HUES48 (cell line): ENCODE results near the gene MAST3.
"Not testable (repeated sequence)": the region's sequence is repeated elsewhere in the genome, so short reads cannot be mapped to it uniquely, and the experiment has no call there.

Source experiments
- H3K27ac ChIP-seq: one replicate; pipeline ENCODE4 v1.7.0; 2013; ENCODE audit warnings: low read depth, low read length, inconsistent platforms
- H3K27me3 ChIP-seq: 2 replicates; pipeline ENCODE4 v1.6.1; 2013; ENCODE audit warnings: mild to moderate bottlenecking, low read length; ENCODE audit not compliant: control insufficient read depth, insufficient read depth
- H3K36me3 ChIP-seq: 2 replicates; pipeline ENCODE4 v1.6.1; 2013; ENCODE audit warnings: low read length; ENCODE audit not compliant: control insufficient read depth, insufficient read depth
- H3K4me1 ChIP-seq: 2 replicates; pipeline ENCODE4 v1.6.1; 2013; ENCODE audit warnings: mild to moderate bottlenecking, low read length; ENCODE audit not compliant: control insufficient read depth, insufficient read depth
- H3K4me3 ChIP-seq: 2 replicates; pipeline ENCODE4 v1.5.1; 2013; ENCODE audit warnings: mild to moderate bottlenecking, low read depth, low read length
- H3K9ac ChIP-seq: 2 replicates; pipeline ENCODE4 v1.6.1; 2013; ENCODE audit warnings: mild to moderate bottlenecking, low read depth, low read length, moderate library complexity
- H3K9me3 ChIP-seq: 2 replicates; pipeline ENCODE4 v1.6.1; 2013; ENCODE audit warnings: low read length; ENCODE audit not compliant: control insufficient read depth, insufficient read depth

MAST3 gene

DNA sequence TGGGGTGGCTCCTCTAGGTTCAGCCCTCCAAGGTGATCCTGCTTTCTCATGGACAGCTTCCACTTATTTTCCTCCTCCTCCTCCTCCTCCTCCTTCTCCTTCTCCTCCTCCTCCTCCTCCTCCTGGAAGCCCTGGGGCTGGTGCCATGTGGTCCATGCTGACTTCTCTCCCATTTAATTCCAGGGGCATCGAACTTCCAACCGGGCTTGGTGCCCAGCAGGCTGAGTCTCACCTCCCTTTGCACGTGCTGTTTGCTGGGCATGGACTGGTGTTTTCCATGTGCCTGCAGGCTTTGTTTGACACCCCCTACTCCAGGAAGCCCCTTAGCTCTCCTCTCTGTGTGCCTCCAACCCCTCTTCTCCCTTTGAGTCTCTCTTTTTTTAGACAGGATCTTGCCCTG lies 3.7 kb downstream of the MAST3 start:
- no peak overlapping the region for H3K4me3 ChIP-seq
- H3K27ac ChIP-seq = no peak overlapping the region
- no peak overlapping the region for H3K9ac ChIP-seq
- no peaks in the 10 kb centered on the region for H3K9me3 ChIP-seq
- H3K27me3 ChIP-seq = peaks cover 10% of the 10 kb centered on the region
- peaks cover 8% of the 10 kb centered on the region; the same call in 1 of the 2 replicates for H3K4me1 ChIP-seq
- H3K36me3 ChIP-seq = no peaks in the 10 kb centered on the region

DNA sequence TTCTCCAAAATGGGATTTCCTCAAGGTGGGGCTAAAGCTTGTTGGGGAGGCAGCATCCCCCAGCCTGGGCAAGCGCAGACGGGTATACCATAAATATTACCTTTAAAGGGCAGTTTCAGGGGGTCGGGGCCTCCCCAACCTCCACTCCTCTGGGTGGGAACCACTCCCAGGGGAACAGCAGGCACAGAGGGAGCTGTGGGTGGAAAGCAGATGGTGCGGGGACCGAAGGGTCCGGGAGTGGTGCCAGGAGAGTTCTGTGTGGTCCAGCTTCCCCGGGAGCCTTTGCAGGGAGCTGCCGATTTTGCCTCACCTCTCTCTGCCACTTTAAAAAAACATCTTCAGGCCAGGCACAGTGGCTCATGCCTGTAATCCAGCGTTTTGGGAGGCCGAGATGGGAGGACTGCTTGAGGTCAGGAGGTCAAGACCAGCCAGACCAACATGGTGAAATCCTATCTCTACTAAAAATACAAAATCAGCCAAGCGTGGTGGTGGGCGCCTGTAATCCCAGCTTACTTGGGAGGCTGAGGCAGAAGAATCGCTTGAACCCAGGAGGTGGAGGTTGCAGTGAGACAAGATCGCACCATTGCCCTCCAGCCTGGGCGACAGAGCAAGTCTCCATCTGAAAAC lies 5.5 kb downstream of the MAST3 start:
- H3K36me3 ChIP-seq = no peaks in the 10 kb centered on the region
- no peak overlapping the region for H3K27ac ChIP-seq
- no peak overlapping the region for H3K4me3 ChIP-seq
- H3K9me3 ChIP-seq = no peaks in the 10 kb centered on the region
- H3K9ac ChIP-seq = no peak overlapping the region
- peaks cover 8% of the 10 kb centered on the region for H3K27me3 ChIP-seq
- H3K4me1 ChIP-seq = peaks cover 5% of the 10 kb centered on the region; the same call in 1 of the 2 replicates

DNA sequence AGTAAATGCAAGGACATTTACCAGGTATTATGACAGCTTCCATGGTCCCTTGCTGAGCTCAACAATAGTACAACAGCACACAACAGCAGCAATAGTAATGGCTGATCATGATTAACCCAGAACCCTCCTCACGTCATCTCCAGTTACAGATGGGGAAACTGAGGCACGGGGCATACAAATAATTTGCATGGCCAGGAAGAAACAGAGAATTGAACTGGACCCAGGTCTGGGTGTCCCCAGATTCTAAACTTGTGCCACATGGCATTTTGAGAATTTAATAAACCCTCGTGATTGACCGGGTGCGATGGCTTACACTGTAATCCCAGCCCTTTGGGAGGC lies 7.2 kb downstream of the MAST3 start:
- peak overlapping the region; percentile 26 for H3K27ac ChIP-seq
- H3K9ac ChIP-seq = no peak overlapping the region
- H3K4me1 ChIP-seq = peaks cover 2% of the 10 kb centered on the region; the same call in 1 of the 2 replicates
- no peaks in the 10 kb centered on the region for H3K36me3 ChIP-seq
- H3K27me3 ChIP-seq = peaks cover 14% of the 10 kb centered on the region
- H3K4me3 ChIP-seq = peak overlapping the region; percentile 67
- no peaks in the 10 kb centered on the region for H3K9me3 ChIP-seq

DNA sequence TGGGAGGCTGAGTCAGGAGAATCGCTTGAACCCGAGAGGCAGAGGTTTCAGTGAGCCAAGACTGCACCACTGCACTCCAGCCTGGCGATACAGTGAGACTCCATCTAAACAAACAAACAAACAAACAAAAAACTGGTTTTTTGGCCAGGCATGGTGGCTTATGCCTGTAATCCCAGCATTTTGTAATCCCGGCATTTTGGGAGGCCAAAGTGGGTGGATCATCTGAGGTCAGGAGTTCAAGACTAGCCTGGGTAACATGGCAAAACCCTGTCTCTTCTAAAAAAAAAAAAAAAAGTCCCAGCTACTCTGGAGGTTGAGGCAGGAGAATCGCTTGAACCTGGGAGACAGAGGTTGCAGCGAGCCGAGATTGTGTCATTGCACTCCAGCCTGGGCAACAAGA lies 7.7 kb downstream of the MAST3 start:
- H3K4me3 ChIP-seq, H3K36me3 ChIP-seq, H3K4me1 ChIP-seq, H3K9ac ChIP-seq, H3K27ac ChIP-seq, H3K9me3 ChIP-seq: not testable (repeated sequence)
- peaks cover 14% of the 10 kb centered on the region for H3K27me3 ChIP-seq

DNA sequence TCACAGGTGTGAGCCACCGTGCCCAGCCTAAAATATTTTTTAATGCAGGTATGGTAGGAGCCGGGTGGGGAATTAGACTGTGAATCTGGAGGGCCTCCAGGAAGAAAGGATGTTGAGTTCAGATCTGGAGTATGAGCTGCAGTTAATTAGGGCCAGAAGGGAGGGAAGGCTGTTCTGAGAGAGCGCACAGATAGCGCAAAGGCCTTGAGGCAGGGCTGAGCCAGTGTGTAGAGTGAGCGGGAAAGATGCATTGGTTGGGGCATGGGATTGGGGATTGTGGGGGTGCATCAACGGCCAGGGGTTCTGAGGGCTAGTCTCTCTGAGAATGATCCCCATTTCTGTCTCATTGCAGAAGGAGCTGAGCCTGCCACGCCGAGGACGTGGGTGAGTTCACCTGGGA lies 9.7 kb downstream of the MAST3 start:
- Histone ChIP-seq H3K9ac (no peak overlapping the region), H3K27me3 (peaks cover 20% of the 10 kb centered on the region), H3K4me3 (no peak overlapping the region), H3K27ac (no peak overlapping the region), H3K4me1 (peaks cover 6% of the 10 kb centered on the region; the same call in 1 of the 2 replicates), H3K9me3 (no peaks in the 10 kb centered on the region), H3K36me3 (no peaks in the 10 kb centered on the region)

DNA sequence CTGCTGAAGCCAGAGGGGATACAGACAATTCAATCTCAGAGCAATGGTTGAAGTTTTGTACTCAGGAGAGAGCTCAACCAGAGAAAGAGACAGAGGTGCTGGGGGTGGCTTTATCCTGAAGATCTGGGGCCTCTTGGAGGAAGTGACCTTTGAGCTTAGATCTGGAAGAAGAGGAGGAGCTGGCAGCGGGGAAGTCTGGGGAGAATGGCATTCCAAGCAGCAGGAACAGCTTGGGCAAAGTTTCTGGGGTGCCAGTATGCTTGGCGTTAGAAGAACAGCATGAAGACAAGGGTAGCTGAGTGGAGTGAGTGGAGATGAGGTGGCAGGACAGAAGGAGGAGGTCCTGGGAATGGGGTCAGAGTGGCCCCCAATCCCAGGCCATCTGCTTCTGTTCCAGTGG lies 11.3 kb downstream of the MAST3 start:
- H3K9ac ChIP-seq = no peak overlapping the region

DNA sequence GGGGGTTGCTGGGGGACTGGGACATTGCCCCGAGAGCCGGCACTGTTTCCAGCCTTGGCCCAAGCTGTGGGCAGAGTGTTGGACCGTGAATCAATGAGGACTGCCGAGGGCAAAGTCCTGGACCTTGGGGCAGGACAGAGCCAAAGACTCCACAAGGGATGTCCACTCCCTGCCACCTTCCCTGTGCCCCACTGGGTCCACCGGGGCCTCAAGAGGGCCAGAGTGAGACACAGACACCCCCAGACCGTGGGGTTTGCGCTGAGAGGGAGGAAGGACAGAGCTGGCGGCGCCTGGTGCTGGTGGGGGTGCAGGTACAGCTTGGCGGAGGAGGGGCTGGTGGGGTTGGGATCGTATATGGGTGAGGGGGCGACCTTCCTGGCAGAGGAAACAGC lies 11.8 kb downstream of the MAST3 start:
- peak overlapping the region; percentile 71 for H3K4me3 ChIP-seq
- peaks cover 20% of the 10 kb centered on the region for H3K27me3 ChIP-seq
- no peaks in the 10 kb centered on the region for H3K36me3 ChIP-seq
- H3K9me3 ChIP-seq = no peaks in the 10 kb centered on the region
- H3K27ac ChIP-seq = no peak overlapping the region
- no peak overlapping the region for H3K9ac ChIP-seq
- H3K4me1 ChIP-seq = peaks cover 6% of the 10 kb centered on the region; the same call in 1 of the 2 replicates

More for the DNA sequence above, 11.3 kb downstream of the MAST3 start:
- Histone ChIP-seq H3K9me3 (no peaks in the 10 kb centered on the region), H3K36me3 (no peaks in the 10 kb centered on the region), H3K4me1 (peaks cover 6% of the 10 kb centered on the region; the same call in 1 of the 2 replicates), H3K27ac (no peak overlapping the region), H3K4me3 (no peak overlapping the region), H3K27me3 (peaks cover 20% of the 10 kb centered on the region)

DNA sequence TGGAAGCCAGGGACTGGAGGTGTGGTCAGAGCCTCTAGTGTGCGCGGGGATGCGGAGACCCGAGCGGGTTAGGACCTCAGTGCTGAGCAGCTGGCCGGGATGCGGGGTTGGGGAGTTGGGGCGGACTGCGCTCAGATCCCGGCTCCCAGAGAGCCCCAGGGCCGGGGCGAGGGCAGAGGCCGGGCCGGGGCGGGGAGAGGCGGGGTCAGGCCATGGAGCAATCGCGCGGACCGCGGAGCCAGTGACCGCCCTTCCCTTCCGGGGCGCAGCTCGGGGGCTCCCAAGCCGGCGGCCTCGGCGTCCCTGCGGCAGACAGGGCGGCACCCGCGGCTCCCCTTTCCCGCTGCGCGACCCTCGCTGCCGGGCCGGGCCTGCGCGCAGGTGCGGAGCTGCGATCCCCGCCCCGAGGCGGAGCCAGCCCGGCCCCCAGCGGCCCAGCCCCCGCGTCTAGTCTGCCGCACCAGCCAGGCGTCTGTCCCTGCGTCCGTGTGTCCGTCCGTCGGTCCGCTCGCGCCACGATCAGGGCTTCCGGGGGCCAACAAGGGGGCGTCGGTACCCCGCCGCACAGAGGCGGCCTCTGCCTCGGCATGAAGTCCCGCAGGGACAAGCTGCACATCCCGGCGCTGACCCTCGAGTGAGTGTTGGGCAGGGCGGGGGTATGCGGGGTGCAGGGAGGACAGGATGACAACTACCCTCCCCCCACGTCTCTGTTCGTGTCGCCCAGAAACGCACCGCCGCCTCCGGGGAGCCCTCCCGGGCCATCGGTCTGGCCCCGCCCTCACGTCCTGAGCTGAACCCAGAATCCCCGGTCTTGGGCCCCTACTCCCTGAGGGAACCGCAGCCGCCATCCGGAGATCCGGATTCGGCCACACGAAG lies 12.4 kb downstream of the MAST3 start:
- H3K27ac ChIP-seq = no peak overlapping the region
- peaks cover 6% of the 10 kb centered on the region; the same call in 1 of the 2 replicates for H3K4me1 ChIP-seq
- no peaks in the 10 kb centered on the region for H3K36me3 ChIP-seq
- H3K27me3 ChIP-seq = peaks cover 20% of the 10 kb centered on the region
- peak overlapping the region; percentile 71 for H3K4me3 ChIP-seq
- no peaks in the 10 kb centered on the region for H3K9me3 ChIP-seq
- H3K9ac ChIP-seq = no peak overlapping the region

GRCh38 chr19:18110609-18111232 lies 13.1 kb downstream of the MAST3 start:
- Histone ChIP-seq H3K9ac (no peak overlapping the region), H3K4me1 (peaks cover 6% of the 10 kb centered on the region; the same call in 1 of the 2 replicates), H3K9me3 (no peaks in the 10 kb centered on the region), H3K36me3 (no peaks in the 10 kb centered on the region), H3K27me3 (peaks cover 20% of the 10 kb centered on the region), H3K4me3 (peak overlapping the region; percentile 71), H3K27ac (no peak overlapping the region)

- Histone ChIP-seq H3K27me3 (peaks cover 20% of the 10 kb centered on the region), H3K9me3 (no peaks in the 10 kb centered on the region), H3K4me1 (peaks cover 6% of the 10 kb centered on the region; the same call in 1 of the 2 replicates), H3K27ac (no peak overlapping the region), H3K4me3 (no peak overlapping the region), H3K9ac (no peak overlapping the region), H3K36me3 (no peaks in the 10 kb centered on the region)
Measured at GRCh38 chr19:18112989-18113478, 15.5 kb downstream of the MAST3 start.
